Smooth muscle cell of the brain vasculature (primary cell): ENCODE results near the gene LGSN.
"Not testable (repeated sequence)": the region's sequence is repeated elsewhere in the genome, so short reads cannot be mapped to it uniquely, and the experiment has no call there.

Experiments
- DNase-seq: peaks from one replicate; pipeline ENCODE4 v3.0.0-alpha.2; 2012; ENCODE audit warnings: low read depth, low spot score

The LGSN gene, protein sequence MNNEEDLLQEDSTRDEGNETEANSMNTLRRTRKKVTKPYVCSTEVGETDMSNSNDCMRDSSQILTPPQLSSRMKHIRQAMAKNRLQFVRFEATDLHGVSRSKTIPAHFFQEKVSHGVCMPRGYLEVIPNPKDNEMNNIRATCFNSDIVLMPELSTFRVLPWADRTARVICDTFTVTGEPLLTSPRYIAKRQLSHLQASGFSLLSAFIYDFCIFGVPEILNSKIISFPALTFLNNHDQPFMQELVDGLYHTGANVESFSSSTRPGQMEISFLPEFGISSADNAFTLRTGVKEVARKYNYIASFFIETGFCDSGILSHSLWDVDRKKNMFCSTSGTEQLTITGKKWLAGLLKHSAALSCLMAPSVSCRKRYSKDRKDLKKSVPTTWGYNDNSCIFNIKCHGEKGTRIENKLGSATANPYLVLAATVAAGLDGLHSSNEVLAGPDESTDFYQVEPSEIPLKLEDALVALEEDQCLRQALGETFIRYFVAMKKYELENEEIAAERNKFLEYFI

DNA sequence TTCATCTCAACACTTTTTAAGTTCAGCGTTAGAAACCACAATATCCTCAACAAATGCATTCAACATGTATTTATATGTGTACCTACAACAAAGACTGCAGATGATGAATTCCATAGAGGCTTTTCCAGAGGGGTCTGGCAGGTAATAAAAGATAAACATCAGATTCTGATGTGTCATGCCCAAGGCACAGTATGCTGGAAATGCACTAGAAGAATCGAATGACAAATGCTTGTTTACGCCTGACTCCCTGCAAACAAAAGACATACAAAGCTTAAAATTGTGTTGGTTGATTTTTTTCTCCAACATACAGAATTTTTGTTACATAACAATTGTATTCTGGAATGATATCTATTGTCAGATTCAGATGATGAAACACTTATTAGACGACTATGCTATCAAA lies at the start of gene LGSN:
LGSN (minus strand) TSS at position 45 of the 400 bp plus-strand sequence; CDS start at position 5, 40 bp downstream.
- DNase-seq: no peak

DNA sequence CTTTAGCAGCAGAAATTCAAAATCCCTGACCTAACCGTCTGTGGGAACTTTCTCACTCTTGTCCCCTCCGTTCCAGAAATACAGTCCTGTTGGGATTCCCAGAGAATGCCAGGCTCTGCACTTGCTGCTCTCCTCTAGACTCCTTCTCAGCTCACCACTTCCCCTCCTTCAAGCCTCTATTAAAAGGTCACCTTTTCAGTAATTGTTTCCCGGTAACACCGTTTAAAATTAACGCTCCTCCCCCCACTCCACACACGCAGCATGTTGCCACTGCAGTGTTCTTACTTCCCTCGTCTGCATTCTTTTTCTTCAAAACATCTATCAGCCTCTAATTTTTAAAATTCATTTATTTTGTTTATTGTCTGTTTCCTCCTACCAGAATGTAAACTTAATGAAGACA lies 48.6 kb upstream of the LGSN start:
- no peak for DNase-seq

DNA sequence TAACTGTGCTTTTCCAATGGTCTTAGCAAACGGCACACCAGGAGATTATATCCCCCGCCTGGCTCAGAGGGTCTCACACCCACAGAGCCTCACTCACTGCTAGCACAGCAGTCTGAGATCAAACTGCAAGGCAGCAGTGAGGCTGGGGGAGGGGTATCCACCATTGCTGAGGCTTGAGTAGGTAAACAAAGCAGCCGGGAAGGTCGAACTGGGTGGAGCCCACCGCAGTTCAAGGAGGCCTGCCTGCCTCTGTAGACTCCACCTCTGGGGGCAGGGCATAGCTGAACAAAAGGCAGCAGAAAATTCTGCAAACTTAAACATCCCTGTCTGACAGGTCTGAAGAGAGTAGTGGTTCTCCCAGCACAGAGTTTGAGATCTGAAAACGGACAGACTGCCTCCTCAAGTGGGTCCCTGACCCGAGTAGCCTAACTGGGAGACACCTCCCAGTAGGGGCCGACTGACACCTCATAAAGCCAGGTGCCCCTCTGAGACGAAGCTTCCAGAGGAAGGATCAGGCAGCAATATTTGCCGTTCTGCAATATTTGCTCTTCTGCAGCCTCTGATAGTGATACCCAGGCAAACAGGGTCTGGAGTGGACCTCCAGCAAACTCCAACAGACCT lies 42.8 kb upstream of the LGSN start:
- not testable (repeated sequence) for DNase-seq

DNA sequence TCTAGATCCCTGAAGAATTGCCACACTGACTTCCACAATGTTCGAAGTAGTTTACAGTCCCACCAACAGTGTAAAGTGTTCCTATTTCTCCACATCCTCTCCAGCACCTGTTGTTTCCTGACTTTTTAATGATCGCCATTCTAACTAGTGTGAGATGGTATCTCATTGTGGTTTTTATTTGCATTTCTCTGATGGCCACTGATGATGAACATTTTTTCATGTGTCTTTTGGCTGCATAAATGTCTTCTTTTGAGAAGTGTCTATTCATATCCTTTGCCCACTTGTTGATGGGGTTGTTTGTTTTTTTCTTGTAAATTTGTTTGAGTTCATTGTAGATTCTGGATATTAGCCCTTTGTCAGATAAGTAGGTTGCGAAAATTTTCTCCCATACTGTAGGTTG lies 37.6 kb upstream of the LGSN start:
- not testable (repeated sequence) for DNase-seq

DNA sequence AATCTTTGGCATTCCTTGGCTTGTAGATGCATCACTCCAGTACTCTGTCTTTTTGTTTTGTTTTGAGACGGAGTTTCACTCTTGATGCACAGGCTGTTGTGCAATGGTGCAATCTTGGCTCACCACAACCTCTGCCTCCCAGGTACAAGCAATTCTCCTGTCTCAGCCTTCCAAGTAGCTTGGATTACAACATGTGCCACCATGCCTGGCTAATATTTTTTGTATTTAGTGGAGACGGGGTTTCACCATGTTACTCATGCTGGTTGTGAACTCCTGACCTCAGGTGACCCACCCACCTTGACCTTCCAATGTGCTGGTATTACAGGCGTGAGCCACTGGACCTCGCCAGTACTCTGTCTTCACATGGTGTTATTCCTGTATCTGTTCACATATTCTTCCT lies 35.8 kb upstream of the LGSN start:
- no peak for DNase-seq

DNA sequence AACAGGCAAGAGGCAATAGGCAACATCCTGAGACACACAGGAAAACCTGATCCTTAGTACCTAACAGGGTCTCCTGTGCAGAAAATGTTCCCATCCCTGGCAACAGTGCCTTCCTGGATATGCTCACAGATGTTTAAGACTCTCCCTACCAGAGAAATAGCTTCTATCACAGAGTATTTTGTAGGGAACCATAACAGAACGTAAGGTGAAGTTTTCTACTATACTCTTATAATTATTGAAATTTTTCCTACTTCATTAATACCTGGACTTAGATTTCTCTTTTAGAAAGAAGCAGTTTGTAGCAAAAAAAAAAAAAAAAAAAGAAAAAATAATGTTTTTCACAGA lies 33.5 kb upstream of the LGSN start:
- no peak for DNase-seq

DNA sequence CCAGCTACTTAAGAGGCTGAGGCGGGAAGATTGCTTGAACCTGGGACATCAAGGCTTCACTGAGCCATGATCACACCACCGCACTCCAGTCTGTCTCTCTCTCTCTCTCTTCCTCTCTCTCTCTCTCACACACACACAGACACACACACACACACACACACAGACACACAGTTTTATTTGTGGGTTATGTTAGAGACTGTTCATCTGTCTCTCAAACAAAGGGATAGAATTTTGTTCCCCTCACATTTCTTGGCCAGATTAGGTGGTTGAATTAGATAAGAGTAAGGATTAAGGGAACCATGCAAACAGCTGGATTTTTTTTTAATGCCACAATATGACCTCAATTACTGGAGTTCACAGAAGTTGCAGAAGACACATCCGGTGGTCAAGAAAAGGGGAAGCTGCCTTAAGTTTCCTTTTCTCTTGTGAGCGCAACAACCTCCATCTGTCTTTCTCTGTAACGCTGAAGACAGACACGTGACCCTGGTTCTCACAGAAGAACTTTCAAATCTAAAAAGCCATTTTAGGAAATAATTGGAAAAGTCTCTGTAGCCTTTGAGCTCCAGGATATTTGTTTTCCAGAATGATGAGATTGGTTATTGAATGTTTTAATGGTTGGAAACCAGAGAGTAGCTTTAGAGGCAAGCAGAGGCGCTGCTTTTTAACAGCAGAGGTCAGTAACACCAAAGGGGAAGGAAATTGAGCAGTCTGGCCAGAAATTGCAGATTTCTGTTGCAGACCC lies 32.9 kb upstream of the LGSN start:
- no peak for DNase-seq

DNA sequence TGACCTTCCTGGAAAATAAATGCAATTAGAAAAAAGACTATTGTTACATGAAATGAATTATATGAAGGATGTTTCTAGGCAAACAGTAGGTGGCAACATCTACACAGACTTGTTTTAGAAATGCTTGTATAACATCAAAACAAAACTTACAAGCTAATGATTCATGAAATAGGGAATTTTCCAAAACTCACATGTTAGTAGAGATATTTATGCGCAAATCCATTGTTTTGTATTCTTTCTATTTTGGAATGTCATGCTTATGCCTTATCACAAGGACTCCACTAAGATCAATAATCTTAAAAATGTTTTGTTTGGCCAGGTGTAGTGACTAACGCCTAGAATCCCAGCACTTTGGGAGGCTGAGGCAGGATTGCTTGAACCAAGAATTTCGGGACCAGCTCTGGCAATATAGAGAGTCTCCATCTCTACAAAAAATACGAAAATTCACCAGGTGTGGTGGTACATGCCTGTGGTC lies 32.3 kb upstream of the LGSN start:
- no peak for DNase-seq

DNA sequence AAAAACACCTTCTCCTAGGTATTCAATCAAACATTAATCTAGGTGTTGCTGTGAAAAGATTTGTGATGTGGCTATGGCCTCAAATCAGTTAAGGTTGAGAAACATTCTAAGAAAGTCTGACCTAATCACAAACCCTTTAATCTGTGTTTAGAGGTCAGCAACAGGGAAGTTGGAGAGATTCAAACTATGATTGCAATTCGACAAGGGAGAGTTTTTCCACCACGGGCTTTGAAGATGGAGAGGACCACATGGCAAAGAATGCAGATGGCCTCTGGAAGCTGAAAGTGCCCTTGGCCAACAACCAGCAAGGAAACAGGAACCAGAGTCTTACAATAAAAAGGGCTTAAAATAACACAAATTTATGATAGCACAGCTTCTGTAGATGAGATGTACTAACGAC lies 29.6 kb upstream of the LGSN start:
- no peak for DNase-seq

DNA sequence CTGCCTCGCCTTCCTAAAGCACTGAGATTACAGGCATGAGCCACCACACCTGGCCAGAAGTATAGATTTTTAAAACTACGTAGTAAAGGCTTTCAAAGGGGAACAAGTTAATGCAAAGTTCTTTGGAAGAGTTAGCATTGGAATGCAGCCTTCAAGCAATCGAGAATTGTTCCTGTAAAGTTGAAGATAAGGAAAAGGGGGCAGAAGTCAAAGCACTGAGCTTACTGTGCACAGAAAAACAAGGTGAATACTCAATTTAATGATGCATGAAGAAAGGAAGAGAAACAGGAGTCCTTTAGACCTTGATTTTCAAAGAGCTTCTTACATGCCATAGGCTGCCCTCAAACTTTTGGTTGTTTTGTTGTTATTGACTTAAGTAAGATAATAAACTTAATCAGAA lies 29.1 kb upstream of the LGSN start:
- DNase-seq: no peak

DNA sequence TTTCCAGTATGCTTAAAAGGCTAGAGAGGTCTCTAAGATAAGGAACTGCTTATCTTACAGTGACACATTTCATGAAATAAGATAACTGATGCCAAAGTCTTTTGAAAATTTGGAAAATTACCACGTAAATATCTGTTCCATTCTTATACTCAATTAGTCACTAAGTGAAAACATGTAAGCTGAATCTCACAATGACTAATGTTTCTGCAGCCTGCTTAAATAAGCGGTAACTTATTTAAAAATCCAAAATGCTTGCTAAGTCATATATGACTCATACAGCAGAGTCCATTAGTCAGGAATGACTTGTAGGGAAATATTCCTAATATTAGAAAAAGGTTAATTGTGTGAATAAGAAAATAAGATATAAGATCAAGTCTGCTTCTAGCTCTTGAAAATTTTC lies 27.8 kb upstream of the LGSN start:
- no peak for DNase-seq

DNA sequence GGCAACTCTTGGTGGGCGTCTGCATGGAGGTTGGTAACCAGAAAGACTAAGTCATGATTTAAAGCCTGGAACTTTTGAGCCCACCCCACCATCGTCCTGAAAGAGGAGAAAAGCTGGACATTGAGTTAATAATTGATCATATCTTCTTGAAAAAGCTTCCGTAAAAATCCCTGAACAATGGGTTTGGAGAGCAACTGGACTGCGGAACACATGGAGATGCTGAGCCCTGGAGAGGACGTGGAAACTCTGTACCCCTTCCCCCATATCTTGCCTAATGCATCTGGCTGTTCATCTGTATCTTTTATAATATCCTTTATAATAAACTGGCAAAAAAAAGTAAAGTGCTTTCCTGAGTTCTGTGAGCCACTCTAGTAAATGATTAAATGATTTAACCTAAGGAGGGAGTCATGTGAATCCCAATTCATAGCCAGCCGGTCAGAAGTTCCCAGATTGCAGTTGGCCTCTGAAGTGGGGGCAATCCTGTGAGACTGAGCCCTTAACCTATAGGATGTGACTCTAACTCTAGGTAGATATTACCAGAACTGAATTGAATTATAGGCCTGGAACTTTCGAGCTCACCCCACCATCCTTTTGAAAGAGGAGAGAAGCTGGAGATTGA lies 26.5 kb upstream of the LGSN start:
- no peak for DNase-seq

DNA sequence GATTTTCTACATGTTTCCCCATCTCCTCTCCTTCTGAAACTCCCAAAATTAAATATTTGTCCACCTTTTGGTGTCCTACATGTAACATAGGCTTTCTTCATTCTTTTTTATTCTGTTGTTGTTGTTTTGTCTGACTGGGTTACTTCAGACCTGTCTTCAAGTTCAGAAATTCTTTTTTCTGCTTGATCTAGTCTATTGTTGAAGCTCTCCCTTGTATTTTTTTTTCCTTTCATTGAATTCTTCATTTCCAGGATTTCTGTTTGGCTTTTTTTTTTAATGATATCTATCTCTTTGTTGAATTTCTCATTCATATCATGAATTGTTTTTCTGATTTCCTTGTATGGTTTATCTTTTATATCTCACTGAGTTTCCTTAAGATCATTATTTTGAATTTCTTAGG lies 20.6 kb upstream of the LGSN start:
- no peak for DNase-seq

DNA sequence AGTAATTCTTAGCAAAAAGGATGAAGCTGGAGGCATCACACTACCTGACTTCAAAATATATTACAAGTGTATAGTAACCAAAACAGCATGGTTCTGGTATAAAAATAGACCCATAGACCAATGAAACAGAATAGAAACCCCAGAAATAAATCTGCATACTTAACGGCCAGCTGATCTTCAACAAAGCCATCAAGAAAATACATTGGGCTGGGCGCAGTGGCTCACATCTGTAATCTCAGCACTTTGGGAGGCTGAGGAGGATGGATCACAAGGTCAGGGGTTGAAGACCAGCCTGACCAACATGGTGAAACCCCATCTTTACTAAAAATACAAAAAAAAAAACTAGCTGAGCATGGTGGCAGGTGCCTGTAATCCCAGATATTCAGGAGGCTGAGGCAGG lies 14.9 kb upstream of the LGSN start:
- DNase-seq: not testable (repeated sequence)

DNA sequence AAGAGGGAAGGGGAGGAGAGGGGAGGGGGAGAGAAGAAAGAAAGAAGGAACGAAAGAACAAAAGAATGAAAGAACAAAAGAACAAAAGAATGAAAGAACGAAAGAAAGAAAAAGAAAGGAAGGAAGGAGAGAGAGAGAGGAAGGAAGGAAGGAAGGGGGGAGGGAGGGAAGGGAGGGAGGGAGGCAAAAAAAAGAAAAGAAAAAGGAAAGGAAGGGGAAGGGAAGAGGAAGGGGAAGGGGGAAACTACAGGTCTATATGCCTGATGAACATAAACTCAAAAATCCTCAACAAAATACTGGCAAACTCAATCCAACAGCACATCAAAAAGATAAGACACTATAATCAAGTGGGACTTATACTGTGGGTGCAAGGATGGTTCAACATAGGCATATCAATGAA lies 13.7 kb upstream of the LGSN start:
- no peak for DNase-seq

DNA sequence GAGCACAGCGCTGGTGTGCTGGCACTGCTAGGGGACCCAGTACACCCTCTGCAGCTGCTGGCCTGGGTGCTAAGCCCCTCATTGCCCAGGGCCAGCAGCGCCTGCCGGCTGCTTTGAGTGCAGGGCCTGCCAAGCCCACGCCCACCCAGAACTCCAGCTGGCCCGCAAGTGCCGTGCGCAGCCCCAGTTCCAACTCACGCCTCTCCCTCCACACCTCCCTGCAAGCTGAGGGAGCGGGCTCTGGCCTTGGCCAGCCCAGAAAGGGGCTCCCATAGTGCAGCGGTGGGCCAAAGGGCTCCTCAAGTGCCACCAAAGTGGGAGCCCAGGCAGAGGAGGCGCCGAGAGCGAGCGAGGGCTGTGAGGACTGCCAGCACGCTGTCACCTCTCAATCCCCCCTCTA lies 6.8 kb upstream of the LGSN start:
- not testable (repeated sequence) for DNase-seq

DNA sequence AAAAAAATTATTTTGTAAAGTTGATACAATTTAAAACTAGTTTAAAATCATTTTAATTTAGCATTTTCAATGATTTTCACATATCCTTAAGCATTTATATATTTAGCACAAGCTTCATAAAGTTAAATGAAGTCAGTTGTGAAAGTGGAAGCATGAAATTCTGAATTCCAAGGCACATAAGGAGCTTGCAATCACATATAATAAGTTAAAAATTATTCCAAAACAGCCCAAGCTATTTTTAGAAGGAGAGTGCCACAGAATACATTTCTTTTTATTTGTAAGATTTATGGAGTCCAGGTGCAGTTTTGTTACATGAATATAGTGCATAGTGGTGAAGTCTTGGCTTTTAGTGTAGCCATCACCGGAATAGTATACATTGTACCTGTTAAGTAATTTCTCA lies 3.2 kb upstream of the LGSN start:
- no peak for DNase-seq

DNA sequence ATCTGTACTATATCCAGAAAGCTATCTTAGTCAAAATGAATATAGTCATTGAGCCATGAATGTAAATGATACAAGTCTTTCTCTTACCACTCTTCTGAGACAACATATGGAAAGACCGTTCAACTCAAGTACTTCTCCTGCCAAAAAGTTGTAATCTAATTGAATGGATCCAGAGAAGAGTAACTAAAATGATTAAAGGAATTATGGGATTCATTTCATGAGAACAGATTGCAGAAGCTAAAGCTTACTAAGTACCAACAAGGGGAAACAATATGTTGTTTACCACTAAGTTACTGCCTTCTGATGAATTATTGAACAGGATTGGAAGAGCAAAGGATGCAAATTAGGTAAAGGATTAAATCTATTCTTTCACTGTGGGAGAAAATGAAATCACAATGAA lies 2.0 kb upstream of the LGSN start:
- DNase-seq: no peak

DNA sequence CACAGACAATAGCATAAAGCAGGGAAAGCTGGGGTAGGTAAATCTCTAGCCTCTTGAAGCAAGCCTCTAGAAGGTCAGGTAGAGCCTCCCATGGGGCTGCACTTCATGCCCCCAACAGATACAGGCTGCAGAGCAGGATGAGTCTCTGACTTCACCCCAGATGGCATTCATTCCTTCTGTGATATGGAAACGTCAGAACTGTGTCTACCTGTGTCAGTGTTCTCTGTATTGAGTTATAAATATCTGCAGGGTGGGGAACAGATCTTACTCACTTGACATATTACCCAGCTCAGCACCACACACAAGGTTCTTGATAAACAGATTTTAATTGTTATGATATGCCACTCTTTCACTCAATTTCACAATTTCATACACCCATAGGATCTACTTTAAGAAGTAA lies 2.1 kb downstream of the LGSN start:
- DNase-seq: no peak

DNA sequence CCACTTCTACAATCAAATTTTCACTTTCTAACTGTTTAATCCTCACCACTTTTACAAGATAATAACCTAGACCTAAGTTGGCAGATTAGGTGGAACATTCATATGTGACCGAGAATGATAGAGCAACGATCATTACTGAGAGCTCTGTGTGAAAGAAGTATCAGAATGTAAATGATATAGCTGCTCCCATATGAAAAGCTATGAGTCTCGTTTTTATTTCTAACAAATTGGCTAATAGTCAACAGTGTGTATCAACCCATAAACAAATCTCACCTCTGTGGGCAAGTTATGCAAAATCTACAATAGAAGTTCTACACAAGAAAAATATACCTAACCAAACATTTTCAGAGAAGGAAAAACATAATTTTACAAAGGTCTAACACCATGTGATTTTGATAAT lies 3.7 kb downstream of the LGSN start:
- DNase-seq: no peak

DNA sequence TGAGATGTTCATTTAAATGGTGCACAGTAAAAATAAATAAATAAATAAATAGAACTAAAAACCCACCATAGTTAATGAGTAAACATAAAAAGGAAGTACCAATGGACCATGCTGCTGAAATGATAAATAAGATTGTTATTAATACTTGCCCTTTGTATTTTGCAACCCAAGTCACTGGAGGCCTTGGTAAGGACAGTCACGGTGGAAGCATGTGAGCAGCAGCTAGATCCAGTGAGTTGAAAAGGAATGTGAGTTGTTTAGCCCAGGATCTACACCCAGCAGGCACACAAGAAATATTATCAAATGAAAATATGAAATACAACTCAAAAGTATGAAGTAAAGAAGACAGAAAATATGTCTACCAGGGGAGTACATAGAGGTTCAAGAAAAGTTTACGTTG lies 6.7 kb downstream of the LGSN start:
- no peak for DNase-seq
